Right lobe of liver (tissue), 4 donors: ENCODE results near the gene CABCOCO1.

Experiments used
- CTCF ChIP-seq, 4 donors: fragments of 200-600 bp in 3 of 4; fragments of 450-650 bp in 1 of 4; IDR thresholded peaks; one replicate each; pipeline versions ENCODE4 v1.5.1 to v1.8.0; 2016 to 2022; ENCODE audit warnings: antibody characterized with exemption in 4 of 4, mild to moderate bottlenecking in 2 of 4
- POLR2A ChIP-seq: fragments of 450-650 bp; IDR thresholded peaks from one replicate; pipeline ENCODE4 v1.6.1; 2017; ENCODE audit warnings: antibody characterized with exemption, mild to moderate bottlenecking
- donor health status: DM: no; HTN: no; CAD: no.
- donor health status: DM: no; HTN: no; CAD: no.
- donor health status: DM: no; HTN: yes; CAD: no.

- no peak for TF ChIP-seq CTCF (IDR thresholded peaks at IDR 0.05)
- no peak for TF ChIP-seq POLR2A
Measured at GRCh38 chr10:61792097-61792716, 129.5 kb downstream of the CABCOCO1 start.
